K562 (cell line): ENCODE data around the gene PGPEP1. TPM values are rescaled to one million over a fixed set of nuclear protein-coding genes. Genes with fewer than 3 reads are reported as not detected.

ENCODE experiments used
- CAMTA2 ChIP-seq: fragments of 250-450 bp; sonication (Bioruptor Pico); conservative IDR thresholded peaks from 2 replicates; pipeline ENCODE4 v1.5.1; 2022
- EGR1 ChIP-seq: fragments of 450-650 bp; conservative IDR thresholded peaks from 2 replicates; pipeline ENCODE4 v1.6.1; 2017; ENCODE audit warnings: mild to moderate bottlenecking
- HSF4 ChIP-seq: fragments of 250-450 bp; sonication (Bioruptor Pico); IDR thresholded peaks from 2 replicates; pipeline ENCODE4 v2.1.2; 2022; ENCODE audit warnings: mild to moderate bottlenecking, moderate library complexity, borderline replicate concordance
- JUNB ChIP-seq: fragments of 450-650 bp; formaldehyde crosslinking; conservative IDR thresholded peaks from 2 replicates; pipeline ENCODE4 v1.4.0; 2020; ENCODE audit warnings: mild to moderate bottlenecking
- JUND ChIP-seq, 2 experiments: IDR thresholded peaks; 2 replicates in 1 of 2; 3 replicates in 1 of 2; pipeline ENCODE4 v1.6.1; 2011; ENCODE audit warnings: borderline replicate concordance in 2 of 2, low read depth in 2 of 2, low read length in 2 of 2, improper control_type of control experiment in 1 of 2, missing biosample characterization in 1 of 2, missing genetic modification characterization in 1 of 2, missing genetic modification reagents in 1 of 2
- OTX1 ChIP-seq: fragments of 450-650 bp; formaldehyde crosslinking; IDR thresholded peaks from 2 replicates; pipeline ENCODE4 v1.4.0; 2022; ENCODE audit warnings: mild to moderate bottlenecking
- RBM22 ChIP-seq: fragments of 200-400 bp; formaldehyde crosslinking; IDR thresholded peaks from 2 replicates; pipeline ENCODE4 v1.6.1; 2018; ENCODE audit warnings: low read length, low read depth; ENCODE audit not compliant: poor library complexity, severe bottlenecking
- RHOXF2B ChIP-seq: fragments of 250-450 bp; sonication (Bioruptor Pico); conservative IDR thresholded peaks from 2 replicates; pipeline ENCODE4 v1.5.1; 2021
- SP1 ChIP-seq: sonication (generic); formaldehyde crosslinking; IDR thresholded peaks from 2 replicates; pipeline ENCODE4 v1.8.1; 2022; ENCODE audit warnings: mild to moderate bottlenecking, missing genetic modification reagents
- ZBTB7A ChIP-seq: IDR thresholded peaks from 2 replicates; pipeline ENCODE4 v1.6.1; 2011; ENCODE audit warnings: low read depth, mild to moderate bottlenecking, low read length, moderate library complexity, borderline replicate concordance; ENCODE audit not compliant: control insufficient read depth
- ZNF347 ChIP-seq: fragments of 450-650 bp; formaldehyde crosslinking; IDR thresholded peaks from 2 replicates; pipeline ENCODE4 v1.4.0; 2020; ENCODE audit warnings: low read depth, mild to moderate bottlenecking, moderate library complexity
- polyA plus RNA-seq, 8 experiments: library from polyadenylated mRNA; depleted of rRNA in 4 of 8; stranded (reverse) in 5 of 8; unstranded in 3 of 8; fragments of >200 nt; fragmentation: Nextera tagmentation in 2 of 8; fragmentation: Illumina TruSeq in 1 of 8; extraction: Ambion mirVana in 2 of 8; extraction: Trizol in 1 of 8; gene quantifications; 2 replicates each; pipeline versions ENCODE4 v1.2.1 to v1.2.3, GENCODE V29; 2011 to 2014; ENCODE audit warnings: inconsistent platforms in 1 of 8, missing spikeins in 1 of 8
- total RNA-seq, 7 experiments: library from RNA; depleted of rRNA in 6 of 7; stranded (reverse); fragments of >200 nt in 6 of 7; fragmentation: Illumina TruSeq in 2 of 7; extraction: Trizol in 2 of 7; gene quantifications; 2 replicates each; pipeline versions ENCODE4 v1.2.1 to v1.2.3, GENCODE V29; 2011 to 2021; ENCODE audit warnings: low replicate concordance in 1 of 7
- TF ChIP-seq, protein P1 (sequence below): fragments of 250-450 bp; sonication (Bioruptor Pico); IDR thresholded peaks from 2 replicates; pipeline ENCODE4 v1.6.1; 2021; ENCODE audit warnings: mild to moderate bottlenecking
- TF ChIP-seq, protein P2 (sequence below): fragments of 450-650 bp; IDR thresholded peaks from 2 replicates; pipeline ENCODE4 v1.6.1; 2016; ENCODE audit warnings: mild to moderate bottlenecking, moderate library complexity
- TF ChIP-seq, protein P3 (sequence below): fragments of 450-650 bp; IDR thresholded peaks from 2 replicates; pipeline ENCODE4 v1.6.1; 2016; ENCODE audit warnings: antibody characterized with exemption

PGPEP1 gene
- total and polyA plus RNA-seq, 9 of the 15 experiments (the other 6 are each of a cell fraction or from before 2014, with no cell fraction given): 10.0 to 69.6 (median 33.5) TPM

DNA sequence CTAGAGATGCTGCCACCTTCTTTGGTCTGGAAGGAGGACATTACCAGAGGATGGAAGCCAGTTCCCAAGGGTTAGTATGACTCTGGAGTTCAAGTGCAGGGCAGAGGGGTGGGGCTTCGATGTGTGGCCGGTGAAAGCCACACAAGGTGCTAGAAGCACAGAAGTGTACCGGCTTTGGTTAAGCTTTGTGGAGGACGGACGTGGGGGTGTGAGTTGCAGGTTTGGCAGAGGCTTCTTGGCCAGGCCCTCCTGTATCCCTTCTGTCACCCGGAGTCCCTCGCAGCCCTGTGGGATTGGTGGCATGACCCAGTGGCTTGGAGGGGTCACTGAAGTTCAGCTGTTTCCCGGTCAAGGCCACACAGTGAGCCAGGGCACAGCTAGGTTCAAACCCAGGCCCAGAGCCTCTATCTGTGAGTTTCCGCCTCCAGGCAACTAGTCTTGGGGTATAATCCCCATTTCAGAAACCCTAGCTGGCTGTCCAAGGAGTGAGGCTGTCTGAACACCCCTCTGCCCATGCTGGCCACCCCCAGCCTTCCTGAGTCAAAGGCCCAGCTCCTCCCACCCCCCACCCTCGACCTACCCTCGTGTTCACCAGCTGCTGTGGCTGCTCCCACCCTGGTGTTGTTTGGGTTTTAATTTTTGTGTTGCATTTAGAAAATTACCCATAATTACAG lies 74.2 kb downstream of the PGPEP1 start (continued):
- TF ChIP-seq, protein P1, sequence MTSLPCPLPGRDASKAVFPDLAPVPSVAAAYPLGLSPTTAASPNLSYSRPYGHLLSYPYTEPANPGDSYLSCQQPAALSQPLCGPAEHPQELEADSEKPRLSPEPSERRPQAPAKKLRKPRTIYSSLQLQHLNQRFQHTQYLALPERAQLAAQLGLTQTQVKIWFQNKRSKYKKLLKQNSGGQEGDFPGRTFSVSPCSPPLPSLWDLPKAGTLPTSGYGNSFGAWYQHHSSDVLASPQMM (CRISPR knock-in tag): no peak
- TF ChIP-seq RBM22 (no peak), EGR1 (no peak), CAMTA2 (CRISPR knock-in tag) (0 out of 2 replicates have a peak, but pooled peaks have one; percentile 48), ZNF347 (no peak), HSF4 (no peak), JUND (IDR thresholded peaks at IDR 0.05; ENCODE audit: borderline replicate concordance, low read depth, low read length) (0 out of 2 replicates have a peak, but pooled peaks have one; percentile 1), JUND (tag; IDR thresholded peaks at IDR 0.05; ENCODE audit: borderline replicate concordance, low read depth, low read length) (no peak; the same call in 2 of the 3 replicates), SP1 (CRISPR knock-in tag) (peak; percentile 52; the same call in 1 of the 2 replicates), RHOXF2B (CRISPR knock-in tag) (no peak), ZBTB7A (peak; percentile 28; the same call in 1 of the 2 replicates), OTX1 (CRISPR knock-in tag) (no peak), JUNB (CRISPR knock-in tag) (no peak)
- TF ChIP-seq, protein P2, sequence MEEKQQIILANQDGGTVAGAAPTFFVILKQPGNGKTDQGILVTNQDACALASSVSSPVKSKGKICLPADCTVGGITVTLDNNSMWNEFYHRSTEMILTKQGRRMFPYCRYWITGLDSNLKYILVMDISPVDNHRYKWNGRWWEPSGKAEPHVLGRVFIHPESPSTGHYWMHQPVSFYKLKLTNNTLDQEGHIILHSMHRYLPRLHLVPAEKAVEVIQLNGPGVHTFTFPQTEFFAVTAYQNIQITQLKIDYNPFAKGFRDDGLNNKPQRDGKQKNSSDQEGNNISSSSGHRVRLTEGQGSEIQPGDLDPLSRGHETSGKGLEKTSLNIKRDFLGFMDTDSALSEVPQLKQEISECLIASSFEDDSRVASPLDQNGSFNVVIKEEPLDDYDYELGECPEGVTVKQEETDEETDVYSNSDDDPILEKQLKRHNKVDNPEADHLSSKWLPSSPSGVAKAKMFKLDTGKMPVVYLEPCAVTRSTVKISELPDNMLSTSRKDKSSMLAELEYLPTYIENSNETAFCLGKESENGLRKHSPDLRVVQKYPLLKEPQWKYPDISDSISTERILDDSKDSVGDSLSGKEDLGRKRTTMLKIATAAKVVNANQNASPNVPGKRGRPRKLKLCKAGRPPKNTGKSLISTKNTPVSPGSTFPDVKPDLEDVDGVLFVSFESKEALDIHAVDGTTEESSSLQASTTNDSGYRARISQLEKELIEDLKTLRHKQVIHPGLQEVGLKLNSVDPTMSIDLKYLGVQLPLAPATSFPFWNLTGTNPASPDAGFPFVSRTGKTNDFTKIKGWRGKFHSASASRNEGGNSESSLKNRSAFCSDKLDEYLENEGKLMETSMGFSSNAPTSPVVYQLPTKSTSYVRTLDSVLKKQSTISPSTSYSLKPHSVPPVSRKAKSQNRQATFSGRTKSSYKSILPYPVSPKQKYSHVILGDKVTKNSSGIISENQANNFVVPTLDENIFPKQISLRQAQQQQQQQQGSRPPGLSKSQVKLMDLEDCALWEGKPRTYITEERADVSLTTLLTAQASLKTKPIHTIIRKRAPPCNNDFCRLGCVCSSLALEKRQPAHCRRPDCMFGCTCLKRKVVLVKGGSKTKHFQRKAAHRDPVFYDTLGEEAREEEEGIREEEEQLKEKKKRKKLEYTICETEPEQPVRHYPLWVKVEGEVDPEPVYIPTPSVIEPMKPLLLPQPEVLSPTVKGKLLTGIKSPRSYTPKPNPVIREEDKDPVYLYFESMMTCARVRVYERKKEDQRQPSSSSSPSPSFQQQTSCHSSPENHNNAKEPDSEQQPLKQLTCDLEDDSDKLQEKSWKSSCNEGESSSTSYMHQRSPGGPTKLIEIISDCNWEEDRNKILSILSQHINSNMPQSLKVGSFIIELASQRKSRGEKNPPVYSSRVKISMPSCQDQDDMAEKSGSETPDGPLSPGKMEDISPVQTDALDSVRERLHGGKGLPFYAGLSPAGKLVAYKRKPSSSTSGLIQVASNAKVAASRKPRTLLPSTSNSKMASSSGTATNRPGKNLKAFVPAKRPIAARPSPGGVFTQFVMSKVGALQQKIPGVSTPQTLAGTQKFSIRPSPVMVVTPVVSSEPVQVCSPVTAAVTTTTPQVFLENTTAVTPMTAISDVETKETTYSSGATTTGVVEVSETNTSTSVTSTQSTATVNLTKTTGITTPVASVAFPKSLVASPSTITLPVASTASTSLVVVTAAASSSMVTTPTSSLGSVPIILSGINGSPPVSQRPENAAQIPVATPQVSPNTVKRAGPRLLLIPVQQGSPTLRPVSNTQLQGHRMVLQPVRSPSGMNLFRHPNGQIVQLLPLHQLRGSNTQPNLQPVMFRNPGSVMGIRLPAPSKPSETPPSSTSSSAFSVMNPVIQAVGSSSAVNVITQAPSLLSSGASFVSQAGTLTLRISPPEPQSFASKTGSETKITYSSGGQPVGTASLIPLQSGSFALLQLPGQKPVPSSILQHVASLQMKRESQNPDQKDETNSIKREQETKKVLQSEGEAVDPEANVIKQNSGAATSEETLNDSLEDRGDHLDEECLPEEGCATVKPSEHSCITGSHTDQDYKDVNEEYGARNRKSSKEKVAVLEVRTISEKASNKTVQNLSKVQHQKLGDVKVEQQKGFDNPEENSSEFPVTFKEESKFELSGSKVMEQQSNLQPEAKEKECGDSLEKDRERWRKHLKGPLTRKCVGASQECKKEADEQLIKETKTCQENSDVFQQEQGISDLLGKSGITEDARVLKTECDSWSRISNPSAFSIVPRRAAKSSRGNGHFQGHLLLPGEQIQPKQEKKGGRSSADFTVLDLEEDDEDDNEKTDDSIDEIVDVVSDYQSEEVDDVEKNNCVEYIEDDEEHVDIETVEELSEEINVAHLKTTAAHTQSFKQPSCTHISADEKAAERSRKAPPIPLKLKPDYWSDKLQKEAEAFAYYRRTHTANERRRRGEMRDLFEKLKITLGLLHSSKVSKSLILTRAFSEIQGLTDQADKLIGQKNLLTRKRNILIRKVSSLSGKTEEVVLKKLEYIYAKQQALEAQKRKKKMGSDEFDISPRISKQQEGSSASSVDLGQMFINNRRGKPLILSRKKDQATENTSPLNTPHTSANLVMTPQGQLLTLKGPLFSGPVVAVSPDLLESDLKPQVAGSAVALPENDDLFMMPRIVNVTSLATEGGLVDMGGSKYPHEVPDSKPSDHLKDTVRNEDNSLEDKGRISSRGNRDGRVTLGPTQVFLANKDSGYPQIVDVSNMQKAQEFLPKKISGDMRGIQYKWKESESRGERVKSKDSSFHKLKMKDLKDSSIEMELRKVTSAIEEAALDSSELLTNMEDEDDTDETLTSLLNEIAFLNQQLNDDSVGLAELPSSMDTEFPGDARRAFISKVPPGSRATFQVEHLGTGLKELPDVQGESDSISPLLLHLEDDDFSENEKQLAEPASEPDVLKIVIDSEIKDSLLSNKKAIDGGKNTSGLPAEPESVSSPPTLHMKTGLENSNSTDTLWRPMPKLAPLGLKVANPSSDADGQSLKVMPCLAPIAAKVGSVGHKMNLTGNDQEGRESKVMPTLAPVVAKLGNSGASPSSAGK: peak; percentile 68
- TF ChIP-seq, protein P3, sequence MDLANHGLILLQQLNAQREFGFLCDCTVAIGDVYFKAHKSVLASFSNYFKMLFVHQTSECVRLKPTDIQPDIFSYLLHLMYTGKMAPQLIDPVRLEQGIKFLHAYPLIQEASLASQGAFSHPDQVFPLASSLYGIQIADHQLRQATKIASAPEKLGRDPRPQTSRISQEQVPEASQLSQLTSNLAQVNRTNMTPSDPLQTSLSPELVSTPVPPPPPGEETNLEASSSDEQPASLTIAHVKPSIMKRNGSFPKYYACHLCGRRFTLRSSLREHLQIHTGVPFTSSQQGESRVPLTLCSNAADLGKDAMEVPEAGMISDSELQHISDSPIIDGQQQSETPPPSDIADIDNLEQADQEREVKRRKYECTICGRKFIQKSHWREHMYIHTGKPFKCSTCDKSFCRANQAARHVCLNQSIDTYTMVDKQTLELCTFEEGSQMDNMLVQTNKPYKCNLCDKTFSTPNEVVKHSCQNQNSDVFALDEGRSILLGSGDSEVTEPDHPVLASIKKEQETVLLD: no peak
